DOHH2 (cell line): ENCODE data around the gene ROGDI.
A peak's percentile ranks its signal among the peaks of the same experiment; 100 is the strongest.

ENCODE experiments used
- H3F3A ChIP-seq: fragments of 200-600 bp; sonication (generic), shearing (Covaris generic); 2 replicates; pipeline ENCODE4 v1.6.0; 2016; ENCODE audit warnings: antibody characterized with exemption, mild to moderate bottlenecking; ENCODE audit not compliant: control insufficient read depth, insufficient read depth
- H3K27ac ChIP-seq: fragments of 200-600 bp; sonication (generic); 2 replicates; pipeline ENCODE4 v1.5.1; 2014; ENCODE audit warnings: low read depth, mild to moderate bottlenecking, low read length, moderate library complexity
- H3K27me3 ChIP-seq: fragments of 200-600 bp; sonication (generic); 2 replicates; pipeline ENCODE4 v1.6.1; 2014; ENCODE audit warnings: mild to moderate bottlenecking, low read length, mixed read lengths; ENCODE audit not compliant: control insufficient read depth
- H3K36me3 ChIP-seq: fragments of 200-600 bp; sonication (generic); 2 replicates; pipeline ENCODE4 v1.6.1; 2014; ENCODE audit warnings: mild to moderate bottlenecking, low read length, moderate library complexity, mixed read lengths; ENCODE audit not compliant: control insufficient read depth
- H3K4me1 ChIP-seq: fragments of 200-600 bp; sonication (generic); 2 replicates; pipeline ENCODE4 v1.6.1; 2014; ENCODE audit warnings: mild to moderate bottlenecking, low read length, mixed read lengths; ENCODE audit not compliant: control insufficient read depth
- H3K4me2 ChIP-seq: fragments of 200-600 bp; sonication (generic); 2 replicates; pipeline ENCODE4 v1.6.0; 2014; ENCODE audit warnings: mild to moderate bottlenecking, low read length, moderate library complexity
- H3K4me3 ChIP-seq: fragments of 200-600 bp; sonication (generic); 2 replicates; pipeline ENCODE4 v1.5.1; 2014; ENCODE audit warnings: mild to moderate bottlenecking, low read length, mixed read lengths
- H3K79me2 ChIP-seq: fragments of 200-600 bp; sonication (generic); 2 replicates; pipeline ENCODE4 v1.6.1; 2014; ENCODE audit warnings: mild to moderate bottlenecking, low read length, mixed read lengths; ENCODE audit not compliant: control insufficient read depth
- H3K9me2 ChIP-seq: fragments of 200-600 bp; sonication (generic); replicated peaks from 2 replicates; pipeline ENCODE4 v1.6.1; 2014; ENCODE audit warnings: mild to moderate bottlenecking, low read length, mixed read lengths; ENCODE audit not compliant: control insufficient read depth
- H3K9me3 ChIP-seq: fragments of 200-600 bp; sonication (generic); 2 replicates; pipeline ENCODE4 v1.6.1; 2014; ENCODE audit warnings: antibody characterized with exemption, low read length, mixed read lengths; ENCODE audit not compliant: control insufficient read depth, insufficient read depth
- H4K20me1 ChIP-seq: fragments of 200-600 bp; sonication (generic); 2 replicates; pipeline ENCODE4 v1.6.0; 2014; ENCODE audit warnings: low read depth, mild to moderate bottlenecking, antibody characterized with exemption, low read length, moderate library complexity; ENCODE audit not compliant: control insufficient read depth, insufficient read depth
- EZH2phosphoT487 ChIP-seq: fragments of 200-600 bp; sonication (generic); IDR thresholded peaks from 2 replicates; pipeline ENCODE4 v1.6.1; 2017; ENCODE audit warnings: borderline replicate concordance, mild to moderate bottlenecking, antibody characterized with exemption, low read length, moderate library complexity, mixed read lengths
- TF ChIP-seq, protein P1 (sequence below): fragments of 200-600 bp; sonication (generic); IDR thresholded peaks from one replicate; pipeline ENCODE4 v1.5.1; 2014; ENCODE audit warnings: antibody characterized with exemption, mild to moderate bottlenecking, low read depth, low read length; ENCODE audit not compliant: poor library complexity, severe bottlenecking

Gene ROGDI

DNA sequence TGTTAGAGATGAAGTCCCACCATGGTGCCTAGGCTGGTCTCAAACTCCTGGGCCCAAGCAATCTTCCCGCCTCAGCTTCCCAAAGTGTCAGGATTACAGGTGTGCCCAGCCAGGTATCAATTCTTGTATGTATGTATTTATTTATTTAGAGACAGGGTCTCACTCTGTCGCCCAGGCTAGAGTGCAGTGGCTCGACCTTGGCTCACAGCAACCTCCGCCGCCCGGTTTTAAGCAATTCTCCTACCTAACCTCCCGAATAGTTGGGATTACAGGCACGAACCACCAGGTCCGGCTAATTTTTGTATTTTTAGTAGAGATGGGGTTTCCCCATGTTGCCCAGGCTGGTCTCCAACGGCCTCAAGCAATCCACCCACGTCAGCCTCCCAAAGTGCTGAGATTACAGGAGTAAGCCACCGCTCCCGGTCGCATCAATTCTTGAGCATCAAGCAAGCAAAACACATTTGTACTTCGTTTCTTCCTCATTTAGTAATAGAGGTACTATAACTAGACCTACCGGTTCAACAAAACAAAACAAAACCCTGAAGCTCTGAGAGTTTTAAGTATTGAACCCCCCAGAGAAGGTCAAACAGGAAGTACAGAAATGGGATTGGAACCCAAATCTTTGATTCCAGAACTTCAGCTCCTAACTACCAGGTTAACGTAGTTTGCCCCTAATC, 34.4 kb downstream of the ROGDI start:
- Histone ChIP-seq H3K27me3 (no peaks in the 10 kb centered on the region), H3K27ac (peak overlapping the region; percentile 36), H3F3A (peaks cover 15% of the 10 kb centered on the region), H3K9me2 (no peaks in the 10 kb centered on the region), H3K4me3 (peak overlapping the region; percentile 87), H3K79me2 (peaks cover 22% of the 10 kb centered on the region), H3K9me3 (no peaks in the 10 kb centered on the region), H3K36me3 (peaks cover 21% of the 10 kb centered on the region), H4K20me1 (no peaks in the 10 kb centered on the region), H3K4me1 (peaks cover 28% of the 10 kb centered on the region), H3K4me2 (peak overlapping the region; percentile 88)
- no peak for TF ChIP-seq EZH2phosphoT487
- TF ChIP-seq, protein P1, sequence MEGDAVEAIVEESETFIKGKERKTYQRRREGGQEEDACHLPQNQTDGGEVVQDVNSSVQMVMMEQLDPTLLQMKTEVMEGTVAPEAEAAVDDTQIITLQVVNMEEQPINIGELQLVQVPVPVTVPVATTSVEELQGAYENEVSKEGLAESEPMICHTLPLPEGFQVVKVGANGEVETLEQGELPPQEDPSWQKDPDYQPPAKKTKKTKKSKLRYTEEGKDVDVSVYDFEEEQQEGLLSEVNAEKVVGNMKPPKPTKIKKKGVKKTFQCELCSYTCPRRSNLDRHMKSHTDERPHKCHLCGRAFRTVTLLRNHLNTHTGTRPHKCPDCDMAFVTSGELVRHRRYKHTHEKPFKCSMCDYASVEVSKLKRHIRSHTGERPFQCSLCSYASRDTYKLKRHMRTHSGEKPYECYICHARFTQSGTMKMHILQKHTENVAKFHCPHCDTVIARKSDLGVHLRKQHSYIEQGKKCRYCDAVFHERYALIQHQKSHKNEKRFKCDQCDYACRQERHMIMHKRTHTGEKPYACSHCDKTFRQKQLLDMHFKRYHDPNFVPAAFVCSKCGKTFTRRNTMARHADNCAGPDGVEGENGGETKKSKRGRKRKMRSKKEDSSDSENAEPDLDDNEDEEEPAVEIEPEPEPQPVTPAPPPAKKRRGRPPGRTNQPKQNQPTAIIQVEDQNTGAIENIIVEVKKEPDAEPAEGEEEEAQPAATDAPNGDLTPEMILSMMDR = no peak

DNA sequence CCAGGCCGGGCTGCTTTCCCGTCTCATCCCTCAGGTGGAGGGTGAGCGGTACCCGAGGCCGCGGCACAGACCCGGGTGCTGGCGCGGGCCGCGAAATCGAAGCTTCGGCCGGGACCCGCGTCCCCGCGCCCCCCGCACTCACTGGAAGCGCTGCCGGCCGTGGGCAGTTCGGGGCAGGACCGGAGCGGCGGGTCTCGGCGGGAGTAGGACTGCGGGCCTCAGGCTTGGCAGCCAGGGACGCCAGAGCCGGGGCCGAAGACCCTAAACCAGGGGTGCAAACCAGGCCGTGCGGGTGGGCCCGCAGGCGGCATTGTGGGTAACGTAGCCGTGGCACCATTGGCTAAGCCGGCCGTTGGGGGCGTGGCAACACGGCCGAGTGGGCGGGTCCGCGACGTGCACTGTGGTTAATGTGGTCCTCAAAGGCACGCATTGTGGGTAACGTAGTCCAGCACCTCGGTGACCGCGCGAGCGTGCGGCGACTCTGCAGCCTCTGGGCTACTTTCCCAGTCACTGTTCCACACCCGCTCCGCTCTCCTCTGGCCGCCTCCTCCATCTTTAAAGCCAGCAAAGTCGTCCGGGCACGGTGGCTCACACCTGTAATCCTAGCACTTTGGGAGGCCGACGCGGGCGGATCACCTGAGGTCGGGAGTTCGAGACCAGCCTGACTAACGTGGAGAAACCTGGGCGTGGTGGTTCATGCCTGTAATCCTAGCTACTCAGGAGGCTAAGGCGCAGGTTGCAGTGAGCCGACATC, 35.4 kb downstream of the ROGDI start, which contains the start of gene ZNF500:
TSS of gene ZNF500 (minus strand) at position 288 of the 754 bp plus-strand sequence. CDS start 1,184 bp downstream, outside the sequence.
- TF ChIP-seq EZH2phosphoT487 = no peak
- TF ChIP-seq, protein P1 = no peak
- H3K4me1 ChIP-seq = peaks cover 28% of the 10 kb centered on the region
- H3K4me2 ChIP-seq = peak within 1 kb of the TSS; percentile 88
- H3K27me3 ChIP-seq = no peaks in the 10 kb centered on the region
- H3K9me2 ChIP-seq = no peaks in the 10 kb centered on the region
- peaks cover 22% of the 10 kb centered on the region for H3K79me2 ChIP-seq
- no peaks in the 10 kb centered on the region for H3K9me3 ChIP-seq
- no peaks in the 10 kb centered on the region for H4K20me1 ChIP-seq
- peak within 1 kb of the TSS; percentile 87 for H3K4me3 ChIP-seq
- peaks cover 15% of the 10 kb centered on the region for H3F3A ChIP-seq
- H3K36me3 ChIP-seq = peaks cover 27% of the 10 kb centered on the region
- peak within 1 kb of the TSS; percentile 36 for H3K27ac ChIP-seq

DNA sequence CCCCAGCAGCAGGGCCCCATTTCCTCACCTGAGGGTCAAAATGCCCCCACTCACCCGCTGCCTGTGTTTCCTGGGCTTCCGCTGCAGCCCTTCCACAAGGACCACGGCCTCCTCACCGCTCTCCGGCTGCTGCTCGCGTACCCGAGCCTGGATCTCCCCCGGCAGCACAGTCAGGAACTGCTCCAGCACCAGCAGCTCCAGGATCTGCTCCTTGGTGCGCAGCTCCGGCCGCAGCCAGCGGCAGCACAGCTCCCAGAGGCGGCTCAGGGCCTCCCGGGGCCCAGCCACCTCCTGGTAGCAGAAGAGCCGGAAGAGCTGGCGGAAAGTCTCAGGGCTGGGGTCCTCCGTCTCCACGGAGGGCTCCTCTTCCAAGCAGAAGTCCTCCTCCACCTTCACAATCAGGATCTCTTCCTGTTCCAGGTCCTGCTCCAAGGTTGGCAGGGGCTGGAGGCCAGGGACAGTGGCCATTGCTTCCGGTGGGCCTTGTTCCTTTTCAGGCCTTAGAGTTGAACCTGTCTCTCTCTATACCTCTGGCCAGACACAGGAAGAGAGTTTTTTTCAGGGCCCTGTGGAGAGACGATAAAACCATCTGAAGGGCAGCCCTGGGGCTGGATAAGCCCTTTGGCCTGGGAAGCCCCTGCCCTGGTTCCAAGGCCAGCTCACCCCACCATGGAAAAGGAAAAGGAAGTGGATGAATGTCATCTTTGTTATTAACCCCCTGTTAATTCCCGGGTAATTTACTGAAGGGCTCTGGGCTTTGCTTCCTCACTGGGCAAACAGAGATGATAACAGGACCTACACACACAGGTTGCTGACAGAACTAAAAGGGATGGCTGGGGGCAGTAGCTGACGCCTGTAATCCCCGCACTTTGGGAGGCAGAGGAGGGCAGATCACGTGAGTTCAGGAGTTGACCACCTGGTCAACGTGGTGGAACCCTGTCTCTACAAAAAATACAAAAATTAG, 36.6 kb downstream of the ROGDI start:
- Histone ChIP-seq H3F3A (peaks cover 15% of the 10 kb centered on the region), H3K9me2 (no peaks in the 10 kb centered on the region), H3K79me2 (peaks cover 22% of the 10 kb centered on the region), H3K4me1 (peaks cover 28% of the 10 kb centered on the region), H3K4me2 (peak overlapping the region; percentile 88), H3K27me3 (no peaks in the 10 kb centered on the region), H3K27ac (no peak overlapping the region), H3K9me3 (no peaks in the 10 kb centered on the region), H3K36me3 (peaks cover 34% of the 10 kb centered on the region), H4K20me1 (no peaks in the 10 kb centered on the region), H3K4me3 (peak overlapping the region; percentile 87)
- no peak for TF ChIP-seq EZH2phosphoT487
- TF ChIP-seq, protein P1 = no peak
